ENCODE data around the gene DNAJC21. TPM values are rescaled to one million over a fixed set of nuclear protein-coding genes. Genes with fewer than 3 reads are reported as not detected.

Gene DNAJC21
- total and polyA plus RNA-seq, 9 of the 15 experiments (the other 6 are each of a cell fraction or from before 2014, with no cell fraction given), result 26.6 to 105 (median 70.7) TPM

DNA sequence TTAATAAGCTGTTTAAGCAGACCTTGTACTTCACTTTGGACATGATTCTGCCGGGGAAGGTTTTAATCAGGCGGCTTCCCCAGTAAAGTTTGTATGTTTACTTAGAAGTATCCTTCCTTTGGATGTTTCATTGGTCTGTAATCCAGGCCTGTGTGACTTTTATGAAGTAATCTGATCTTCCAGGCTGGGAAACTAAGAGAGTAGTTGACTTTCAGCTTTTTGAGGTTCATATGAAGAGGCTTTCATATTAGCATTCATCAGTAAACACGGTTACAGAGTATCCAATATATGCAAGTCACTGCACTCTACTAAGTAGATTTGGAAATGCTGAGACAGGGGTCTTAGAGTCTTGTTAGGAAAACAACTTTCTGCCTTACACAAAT lies 1.1 kb downstream of the DNAJC21 start (continued):
- TF ChIP-seq, protein P1, sequence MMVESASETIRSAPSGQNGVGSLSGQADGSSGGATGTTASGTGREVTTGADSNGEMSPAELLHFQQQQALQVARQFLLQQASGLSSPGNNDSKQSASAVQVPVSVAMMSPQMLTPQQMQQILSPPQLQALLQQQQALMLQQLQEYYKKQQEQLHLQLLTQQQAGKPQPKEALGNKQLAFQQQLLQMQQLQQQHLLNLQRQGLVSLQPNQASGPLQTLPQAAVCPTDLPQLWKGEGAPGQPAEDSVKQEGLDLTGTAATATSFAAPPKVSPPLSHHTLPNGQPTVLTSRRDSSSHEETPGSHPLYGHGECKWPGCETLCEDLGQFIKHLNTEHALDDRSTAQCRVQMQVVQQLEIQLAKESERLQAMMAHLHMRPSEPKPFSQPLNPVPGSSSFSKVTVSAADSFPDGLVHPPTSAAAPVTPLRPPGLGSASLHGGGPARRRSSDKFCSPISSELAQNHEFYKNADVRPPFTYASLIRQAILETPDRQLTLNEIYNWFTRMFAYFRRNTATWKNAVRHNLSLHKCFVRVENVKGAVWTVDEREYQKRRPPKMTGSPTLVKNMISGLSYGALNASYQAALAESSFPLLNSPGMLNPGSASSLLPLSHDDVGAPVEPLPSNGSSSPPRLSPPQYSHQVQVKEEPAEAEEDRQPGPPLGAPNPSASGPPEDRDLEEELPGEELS (CRISPR knock-in tag; IDR thresholded peaks at IDR 0.05; ENCODE audit: borderline replicate concordance), result no peak
- TF ChIP-seq KDM2B (CRISPR knock-in tag; IDR thresholded peaks at IDR 0.05) (no peak), C11orf30 (IDR thresholded peaks at IDR 0.05; ENCODE audit: low read depth) (peak; percentile 87), ZNF644 (tag; IDR thresholded peaks at IDR 0.05; ENCODE audit: low read depth) (0 out of 2 replicates have a peak, but pooled peaks have one; percentile 33), CBX1 (IDR thresholded peaks at IDR 0.05; ENCODE audit: low read depth) (no peak), FOXA3 (CRISPR knock-in tag; conservative IDR thresholded peaks at IDR 0.05 in 1 of 2, IDR thresholded peaks at IDR 0.05 in 1 of 2) (peak in 1 of 2 experiments; percentile 43; a peak in 1 of 4 replicates), GTF2F1 (IDR thresholded peaks at IDR 0.05; ENCODE audit: low read depth, low read length) (no peak), ZNF316 (IDR thresholded peaks at IDR 0.05) (peak; percentile 91), ZNF551 (CRISPR knock-in tag; IDR thresholded peaks at IDR 0.05) (no peak), STAG1 (CRISPR knock-in tag; IDR thresholded peaks at IDR 0.05; ENCODE audit: borderline replicate concordance) (no peak), ESRRB (CRISPR knock-in tag; IDR thresholded peaks at IDR 0.05; ENCODE audit: borderline replicate concordance) (no peak), SMAD1 (IDR thresholded peaks at IDR 0.05; ENCODE audit: low read depth, low read length, partially characterized antibody) (no peak), NFE2L1 (tag; IDR thresholded peaks at IDR 0.05; ENCODE audit: borderline replicate concordance, low read depth) (peak; percentile 76), PCBP1 (IDR thresholded peaks at IDR 0.05; ENCODE audit: low read depth, low read length, poor library complexity, severe bottlenecking) (no peak), POLR2G (IDR thresholded peaks at IDR 0.05; ENCODE audit: low read depth, low read length) (no peak), OTX1 (CRISPR knock-in tag; IDR thresholded peaks at IDR 0.05) (no peak), MAFK (IDR thresholded peaks at IDR 0.05; ENCODE audit: low read length) (peak; percentile 47; the same call in 1 of the 2 replicates), RAD21 (CRISPR knock-in tag; conservative IDR thresholded peaks at IDR 0.05 in 1 of 2, IDR thresholded peaks at IDR 0.05 in 1 of 2) (no peak), BACH1 (tag; IDR thresholded peaks at IDR 0.05) (no peak), NFE2 (IDR thresholded peaks at IDR 0.05; ENCODE audit: low read depth) (peak; percentile 75), EP400 (IDR thresholded peaks at IDR 0.05) (no peak), MAFG (tag; conservative IDR thresholded peaks at IDR 0.05) (peak; percentile 92), HMG20B (CRISPR knock-in tag; IDR thresholded peaks at IDR 0.05) (no peak)
- TF ChIP-seq, protein P2, sequence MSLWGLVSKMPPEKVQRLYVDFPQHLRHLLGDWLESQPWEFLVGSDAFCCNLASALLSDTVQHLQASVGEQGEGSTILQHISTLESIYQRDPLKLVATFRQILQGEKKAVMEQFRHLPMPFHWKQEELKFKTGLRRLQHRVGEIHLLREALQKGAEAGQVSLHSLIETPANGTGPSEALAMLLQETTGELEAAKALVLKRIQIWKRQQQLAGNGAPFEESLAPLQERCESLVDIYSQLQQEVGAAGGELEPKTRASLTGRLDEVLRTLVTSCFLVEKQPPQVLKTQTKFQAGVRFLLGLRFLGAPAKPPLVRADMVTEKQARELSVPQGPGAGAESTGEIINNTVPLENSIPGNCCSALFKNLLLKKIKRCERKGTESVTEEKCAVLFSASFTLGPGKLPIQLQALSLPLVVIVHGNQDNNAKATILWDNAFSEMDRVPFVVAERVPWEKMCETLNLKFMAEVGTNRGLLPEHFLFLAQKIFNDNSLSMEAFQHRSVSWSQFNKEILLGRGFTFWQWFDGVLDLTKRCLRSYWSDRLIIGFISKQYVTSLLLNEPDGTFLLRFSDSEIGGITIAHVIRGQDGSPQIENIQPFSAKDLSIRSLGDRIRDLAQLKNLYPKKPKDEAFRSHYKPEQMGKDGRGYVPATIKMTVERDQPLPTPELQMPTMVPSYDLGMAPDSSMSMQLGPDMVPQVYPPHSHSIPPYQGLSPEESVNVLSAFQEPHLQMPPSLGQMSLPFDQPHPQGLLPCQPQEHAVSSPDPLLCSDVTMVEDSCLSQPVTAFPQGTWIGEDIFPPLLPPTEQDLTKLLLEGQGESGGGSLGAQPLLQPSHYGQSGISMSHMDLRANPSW (CRISPR knock-in tag; IDR thresholded peaks at IDR 0.05), result no peak
- TF ChIP-seq, protein P3, sequence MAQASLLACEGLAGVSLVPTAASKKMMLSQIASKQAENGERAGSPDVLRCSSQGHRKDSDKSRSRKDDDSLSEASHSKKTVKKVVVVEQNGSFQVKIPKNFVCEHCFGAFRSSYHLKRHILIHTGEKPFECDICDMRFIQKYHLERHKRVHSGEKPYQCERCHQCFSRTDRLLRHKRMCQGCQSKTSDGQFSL (CRISPR knock-in tag; IDR thresholded peaks at IDR 0.05), result no peak
- TF ChIP-seq, protein P3 (tag; IDR thresholded peaks at IDR 0.05), result no peak
